Activated CD8-positive, alpha-beta T cell treated with anti-CD3 and anti-CD28 coated beads, Interleukin-2, amount 10 ng/mL, durations not matched to agents 7 days and 5 days (primary cell): ENCODE data around the gene ANKS1B. TPM values are rescaled to one million over a fixed set of nuclear protein-coding genes. Genes with fewer than 3 reads are reported as not detected.

Experiments
- ATAC-seq: fragments of 150-1000 bp; cut with Tn5 transposase; one replicate; pipeline ENCODE4 v1.10.0; 2021; ENCODE audit warnings: moderate library complexity
- CTCF ChIA-PET: fragments of 350-600 bp; sonication (Branson Sonifier 250); formaldehyde crosslinking; loops from one replicate; lab custom pipeline; 2021; ENCODE audit warnings: antibody characterized with exemption; lab: Charles Lee
- POLR2A ChIA-PET: fragments of 350-600 bp; sonication (Branson Sonifier 250); formaldehyde crosslinking; loops from one replicate; lab custom pipeline; 2021; ENCODE audit warnings: antibody characterized with exemption; lab: Charles Lee
- DNase-seq: peaks from one replicate; pipeline ENCODE4 v3.0.0-alpha.2; 2020
- H3K27ac Mint-ChIP-seq: one replicate; pipeline ENCODE4 v1.8.0; 2021; ENCODE audit warnings: mild to moderate bottlenecking, mixed read lengths
- H3K27me3 Mint-ChIP-seq: one replicate; pipeline ENCODE4 v1.8.0; 2021; ENCODE audit warnings: low read depth, mixed read lengths
- H3K36me3 Mint-ChIP-seq: one replicate; pipeline ENCODE4 v1.8.0; 2021; ENCODE audit warnings: low read depth, mixed read lengths
- H3K4me1 Mint-ChIP-seq: one replicate; pipeline ENCODE4 v1.8.0; 2021; ENCODE audit warnings: low read depth, mixed read lengths
- H3K4me3 Mint-ChIP-seq: one replicate; pipeline ENCODE4 v1.8.0; 2021; ENCODE audit warnings: mild to moderate bottlenecking, mixed read lengths
- H3K9me3 Mint-ChIP-seq: one replicate; pipeline ENCODE4 v1.8.0; 2022; ENCODE audit warnings: mixed read lengths; ENCODE audit not compliant: insufficient read depth
- total RNA-seq, 2 experiments: library from RNA; stranded (reverse); gene quantifications; one replicate each; pipeline ENCODE4 v1.2.3, GENCODE V29; 2021

Gene ANKS1B
- total RNA-seq, 2 experiments from 2014 or later: not detected

DNA sequence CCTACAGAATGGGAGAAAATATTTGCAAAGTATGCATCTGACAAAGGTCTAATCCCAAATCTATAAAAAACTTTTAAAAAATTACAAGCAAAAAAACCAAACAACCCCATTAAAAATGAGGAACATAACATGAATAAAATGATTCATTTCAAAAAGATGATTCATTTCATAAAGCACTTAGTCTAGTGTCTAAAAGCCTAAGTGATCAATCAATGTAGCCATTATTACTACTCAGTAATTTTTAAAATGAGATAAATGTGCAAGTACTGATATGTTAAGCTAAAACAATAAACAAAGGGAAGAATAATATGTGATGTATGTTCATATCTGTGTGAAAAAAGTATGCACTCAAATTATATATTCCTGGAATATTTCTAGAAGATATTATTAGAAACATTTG, 456.3 kb downstream of the ANKS1B start:
- POLR2A ChIA-PET: no interaction called here
- peaks cover 4% of the 10 kb centered on the region for H3K9me3 Mint-ChIP-seq

DNA sequence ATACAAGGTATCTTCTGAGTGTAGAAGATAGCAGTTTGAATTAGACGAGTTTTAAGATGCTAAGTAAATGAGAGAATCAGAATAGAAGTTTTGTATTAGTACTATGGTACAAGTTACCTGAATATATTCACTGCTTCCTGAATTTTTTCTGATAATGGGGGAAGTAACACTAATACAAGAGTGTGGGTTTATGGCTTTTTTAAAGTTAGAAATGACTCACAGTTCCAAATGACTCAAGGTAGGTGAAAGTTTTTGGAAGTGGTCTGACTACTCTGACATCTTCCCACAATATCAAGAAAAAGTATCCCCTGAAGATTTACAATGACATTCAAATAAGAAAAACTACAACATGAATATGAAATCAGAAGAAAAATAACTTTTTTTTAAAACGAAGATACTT, 460.9 kb downstream of the ANKS1B start:
- POLR2A ChIA-PET: no interaction called here

More for the DNA sequence above, 456.3 kb downstream of the ANKS1B start:
- Mint-ChIP-seq H3K27ac (no peak overlapping the region), H3K36me3 (no peaks in the 10 kb centered on the region), H3K4me3 (no peak overlapping the region), H3K27me3 (no peaks in the 10 kb centered on the region), H3K4me1 (no peaks in the 10 kb centered on the region)
- CTCF ChIA-PET: no interaction called here
- ATAC-seq (no peak), DNase-seq (no peak)

DNA sequence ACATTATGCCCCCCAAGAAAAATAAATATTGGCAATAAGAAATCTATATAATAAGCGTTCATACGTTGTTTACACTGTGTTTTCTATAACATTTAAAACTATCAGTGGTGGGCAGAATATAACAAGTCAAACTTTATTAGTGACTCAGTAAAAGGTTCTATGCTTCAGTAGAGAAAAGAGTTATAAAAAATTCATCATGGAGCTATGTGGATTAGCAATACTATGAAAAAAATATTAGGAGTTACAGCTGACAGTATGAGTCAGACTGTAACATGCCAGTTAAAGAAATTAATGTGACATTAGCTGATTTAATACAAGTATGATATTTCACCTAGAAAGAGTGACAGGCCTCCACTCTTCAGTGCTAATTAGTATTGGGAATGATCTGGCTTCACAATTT, 462.3 kb downstream of the ANKS1B start:
- no peaks in the 10 kb centered on the region for H3K4me1 Mint-ChIP-seq
- H3K4me3 Mint-ChIP-seq: no peak overlapping the region
- CTCF ChIA-PET: no interaction called here
- peaks cover 4% of the 10 kb centered on the region for H3K9me3 Mint-ChIP-seq
- no peak for DNase-seq
- no peaks in the 10 kb centered on the region for H3K36me3 Mint-ChIP-seq
- H3K27ac Mint-ChIP-seq: no peak overlapping the region
- POLR2A ChIA-PET: no interaction called here
- H3K27me3 Mint-ChIP-seq: no peaks in the 10 kb centered on the region
- no peak for ATAC-seq

More for the DNA sequence above, 460.9 kb downstream of the ANKS1B start:
- H3K4me1 Mint-ChIP-seq: no peaks in the 10 kb centered on the region
- ATAC-seq (no peak), DNase-seq (no peak)
- CTCF ChIA-PET: no interaction called here
- no peak overlapping the region for H3K27ac Mint-ChIP-seq
- H3K36me3 Mint-ChIP-seq: no peaks in the 10 kb centered on the region
- no peak overlapping the region for H3K4me3 Mint-ChIP-seq
- no peaks in the 10 kb centered on the region for H3K27me3 Mint-ChIP-seq
- H3K9me3 Mint-ChIP-seq: peaks cover 4% of the 10 kb centered on the region

DNA sequence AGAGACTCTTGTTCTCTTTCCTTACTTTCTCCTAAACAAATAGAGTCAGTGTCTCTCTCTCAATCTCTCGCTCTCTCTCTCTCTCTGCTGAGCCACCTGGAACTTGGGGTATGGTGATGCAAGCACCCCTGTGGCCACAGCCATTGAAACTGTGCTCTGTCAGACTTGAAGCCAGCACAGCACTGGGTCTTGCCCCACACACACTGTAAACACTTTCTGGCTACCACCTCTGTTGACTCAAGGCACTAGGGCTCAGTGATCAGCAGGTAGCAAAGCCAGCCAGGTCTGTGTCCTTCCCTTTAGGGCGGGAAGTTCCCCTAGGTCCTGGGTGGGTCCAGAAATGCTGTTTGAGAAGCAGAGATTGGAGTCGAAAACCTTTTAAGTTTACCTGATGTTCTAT, 463.1 kb downstream of the ANKS1B start:
- ATAC-seq (no peak), DNase-seq (no peak)
- H3K9me3 Mint-ChIP-seq: peaks cover 4% of the 10 kb centered on the region
- ChIA-PET POLR2A (interaction anchor here (1.2 kb wide), 1 partner anchor 1773 kb away, joined by 3 read pairs; no protein-coding TSS in a partner anchor), CTCF (no interaction called here)
- no peaks in the 10 kb centered on the region for H3K36me3 Mint-ChIP-seq
- no peak overlapping the region for H3K4me3 Mint-ChIP-seq
- no peaks in the 10 kb centered on the region for H3K4me1 Mint-ChIP-seq
- H3K27ac Mint-ChIP-seq: no peak overlapping the region
- H3K27me3 Mint-ChIP-seq: no peaks in the 10 kb centered on the region

DNA sequence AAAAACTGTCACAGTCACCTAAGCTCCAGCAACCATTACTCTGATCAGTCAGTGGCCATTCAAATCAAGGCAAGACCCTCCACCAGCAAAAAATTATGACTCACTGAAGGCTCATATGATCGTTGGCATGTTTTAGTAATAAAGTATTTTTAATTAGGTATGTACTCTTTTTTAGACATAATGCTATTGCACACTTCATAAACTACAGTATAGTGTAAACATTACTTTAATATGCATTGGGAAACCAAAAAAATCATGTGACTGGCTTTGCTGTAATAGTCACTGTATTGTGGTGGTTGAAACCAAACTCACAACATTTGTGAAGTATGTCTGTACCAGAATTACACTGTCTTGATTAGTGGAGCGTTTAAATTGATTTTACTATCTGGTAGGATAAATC, 471.7 kb downstream of the ANKS1B start:
- DNase-seq (no peak), ATAC-seq (no peak)
- H3K4me3 Mint-ChIP-seq: no peak overlapping the region
- no peaks in the 10 kb centered on the region for H3K9me3 Mint-ChIP-seq
- POLR2A ChIA-PET: interaction anchor here (0.6 kb wide), 1 partner anchor 356 kb away, joined by 3 read pairs; no protein-coding TSS in a partner anchor
- CTCF ChIA-PET: no interaction called here
- no peaks in the 10 kb centered on the region for H3K4me1 Mint-ChIP-seq
- H3K27ac Mint-ChIP-seq: no peak overlapping the region
- no peaks in the 10 kb centered on the region for H3K27me3 Mint-ChIP-seq
- no peaks in the 10 kb centered on the region for H3K36me3 Mint-ChIP-seq

DNA sequence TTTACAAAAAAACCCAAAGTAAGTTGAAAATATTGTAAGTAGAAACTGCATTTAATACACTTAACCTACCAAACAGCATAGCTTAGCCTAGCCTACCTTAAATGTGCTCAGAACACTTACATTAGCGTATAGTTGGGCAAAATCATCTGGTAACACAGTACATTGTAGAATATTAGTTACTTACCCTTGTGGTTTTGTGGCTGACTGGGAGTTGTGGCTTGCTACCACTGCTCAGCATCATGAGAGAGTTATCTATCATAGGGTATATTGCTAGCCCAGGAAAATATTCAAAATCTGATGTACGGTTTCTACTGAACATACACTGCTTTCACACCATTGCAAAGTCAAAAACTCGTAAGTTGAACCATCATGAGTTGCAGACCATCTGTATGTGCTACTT, 478.9 kb downstream of the ANKS1B start:
- ChIA-PET POLR2A (no interaction called here), CTCF (no interaction called here)
- DNase-seq: no peak
- no peaks in the 10 kb centered on the region for H3K27me3 Mint-ChIP-seq
- no peak overlapping the region for H3K4me3 Mint-ChIP-seq
- no peak overlapping the region for H3K27ac Mint-ChIP-seq
- no peaks in the 10 kb centered on the region for H3K36me3 Mint-ChIP-seq
- no peaks in the 10 kb centered on the region for H3K4me1 Mint-ChIP-seq
- no peak for ATAC-seq
- H3K9me3 Mint-ChIP-seq: peaks cover 2% of the 10 kb centered on the region

DNA sequence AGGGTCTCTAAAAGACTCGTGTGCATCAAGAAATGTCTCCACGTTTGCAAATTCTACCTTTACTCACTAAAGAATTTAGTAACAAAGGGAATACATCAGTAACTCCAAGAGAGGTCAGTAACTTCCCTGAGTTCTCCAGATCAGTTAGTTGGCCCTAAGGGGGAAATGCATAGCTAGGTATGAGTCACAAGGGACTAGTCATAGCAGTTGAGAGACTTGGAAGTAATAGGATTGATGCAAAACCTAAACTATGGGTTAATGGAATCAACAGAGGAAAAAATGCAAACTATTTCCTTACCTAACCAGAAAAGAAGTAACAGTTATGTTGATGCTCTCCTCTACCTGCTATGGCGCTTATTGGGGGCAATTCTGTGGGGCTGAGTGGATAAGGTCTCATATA, 486.0 kb downstream of the ANKS1B start:
- Mint-ChIP-seq H3K27ac (no peak overlapping the region), H3K4me3 (no peak overlapping the region), H3K27me3 (no peaks in the 10 kb centered on the region), H3K9me3 (peaks cover 9% of the 10 kb centered on the region), H3K4me1 (no peaks in the 10 kb centered on the region), H3K36me3 (no peaks in the 10 kb centered on the region)
- CTCF ChIA-PET: no interaction called here
- DNase-seq (no peak), ATAC-seq (no peak)
- POLR2A ChIA-PET: no interaction called here

DNA sequence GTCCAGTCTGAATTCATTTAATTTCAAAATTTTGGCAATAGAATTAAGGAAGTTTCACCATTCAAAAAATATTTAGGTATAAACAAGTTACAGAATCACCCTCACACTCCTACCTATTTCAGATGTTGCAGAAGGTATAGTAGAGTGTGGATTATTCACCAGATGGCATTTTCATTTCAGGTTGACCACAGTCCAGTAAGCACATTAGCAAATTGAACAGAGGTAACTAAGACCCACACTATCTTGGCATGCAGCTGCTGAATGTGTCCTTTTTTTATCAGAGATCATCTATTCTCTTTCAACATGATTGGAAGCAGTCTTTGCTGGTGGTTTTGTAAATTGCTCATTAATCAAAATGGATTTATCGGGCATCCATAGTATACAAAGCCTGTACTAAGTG, 488.9 kb downstream of the ANKS1B start:
- CTCF ChIA-PET: interaction anchor here (0.8 kb wide), 1 partner anchor 790 kb away, joined by 4 read pairs; no protein-coding TSS in a partner anchor
- no peak overlapping the region for H3K27ac Mint-ChIP-seq
- no peaks in the 10 kb centered on the region for H3K27me3 Mint-ChIP-seq
- POLR2A ChIA-PET: no interaction called here
- H3K9me3 Mint-ChIP-seq: peaks cover 7% of the 10 kb centered on the region
- no peaks in the 10 kb centered on the region for H3K4me1 Mint-ChIP-seq
- no peaks in the 10 kb centered on the region for H3K36me3 Mint-ChIP-seq
- H3K4me3 Mint-ChIP-seq: no peak overlapping the region
- no peak for ATAC-seq
- no peak for DNase-seq

DNA sequence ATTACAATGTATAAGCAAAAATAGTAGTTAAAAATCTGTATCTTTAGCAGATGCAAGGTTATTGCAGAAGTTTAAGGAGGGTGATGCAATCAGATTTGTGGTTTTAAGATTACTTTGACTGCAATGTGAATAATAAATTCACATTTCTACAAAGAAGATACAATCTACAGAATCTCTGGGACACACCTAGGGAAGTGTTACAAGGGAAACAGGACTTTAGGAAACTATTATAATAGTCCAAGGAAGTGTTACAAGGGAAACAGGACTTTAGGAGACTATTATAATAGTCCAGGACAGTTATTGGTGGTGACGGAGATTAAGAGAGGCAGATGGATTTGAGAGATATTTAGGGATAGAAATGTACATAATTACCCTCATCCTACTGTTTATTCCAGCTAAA, 491.5 kb downstream of the ANKS1B start:
- H3K4me3 Mint-ChIP-seq: no peak overlapping the region
- H3K36me3 Mint-ChIP-seq: no peaks in the 10 kb centered on the region
- no peaks in the 10 kb centered on the region for H3K4me1 Mint-ChIP-seq
- H3K9me3 Mint-ChIP-seq: peaks cover 6% of the 10 kb centered on the region
- ATAC-seq (no peak), DNase-seq (no peak)
- H3K27ac Mint-ChIP-seq: no peak overlapping the region
- no peaks in the 10 kb centered on the region for H3K27me3 Mint-ChIP-seq
- ChIA-PET POLR2A (no interaction called here), CTCF (no interaction called here)

DNA sequence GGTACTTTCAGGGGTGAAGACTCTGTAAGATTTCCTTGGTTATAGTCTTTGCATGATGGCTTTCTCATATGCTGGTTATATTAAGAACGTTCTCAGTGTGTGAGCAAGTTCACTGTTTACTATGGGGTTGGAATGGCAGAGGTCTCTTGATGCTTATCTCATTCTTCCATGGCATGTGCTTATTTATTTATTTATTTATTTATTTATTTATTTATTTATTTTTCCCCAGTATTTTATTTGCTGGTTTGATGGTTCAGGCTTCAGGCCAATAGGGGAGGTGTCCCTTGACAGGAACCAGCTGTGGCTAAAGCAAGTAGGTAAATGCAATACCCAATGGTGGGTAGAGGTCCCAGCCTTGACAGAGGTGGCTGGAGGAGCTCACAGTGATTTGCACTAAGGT, 498.5 kb downstream of the ANKS1B start:
- peaks cover 14% of the 10 kb centered on the region for H3K9me3 Mint-ChIP-seq
- H3K4me1 Mint-ChIP-seq: no peaks in the 10 kb centered on the region
- POLR2A ChIA-PET: no interaction called here
- H3K27ac Mint-ChIP-seq: no peak overlapping the region
- H3K27me3 Mint-ChIP-seq: no peaks in the 10 kb centered on the region
- H3K36me3 Mint-ChIP-seq: no peaks in the 10 kb centered on the region
- CTCF ChIA-PET: no interaction called here
- no peak overlapping the region for H3K4me3 Mint-ChIP-seq
- DNase-seq (no peak), ATAC-seq (no peak)

DNA sequence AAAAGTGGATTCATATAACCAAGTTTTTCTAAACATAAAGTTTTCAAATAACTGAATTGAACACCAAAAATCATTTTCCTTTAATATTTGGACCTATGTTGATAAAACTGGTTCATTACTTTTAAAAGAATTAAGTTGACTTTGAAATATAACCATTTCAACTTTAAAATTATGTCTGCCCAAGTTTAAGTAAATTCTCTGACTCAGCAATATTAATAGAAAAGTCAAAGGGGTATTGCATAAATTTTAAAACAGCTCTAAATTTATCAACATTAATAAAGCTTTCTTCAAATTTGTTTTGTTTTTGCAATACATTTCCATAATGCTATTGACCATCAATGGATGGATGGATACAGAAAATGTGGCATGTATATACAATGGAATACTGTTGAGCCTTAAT, 505.6 kb downstream of the ANKS1B start:
- CTCF ChIA-PET: no interaction called here
- H3K9me3 Mint-ChIP-seq: peaks cover 7% of the 10 kb centered on the region

DNA sequence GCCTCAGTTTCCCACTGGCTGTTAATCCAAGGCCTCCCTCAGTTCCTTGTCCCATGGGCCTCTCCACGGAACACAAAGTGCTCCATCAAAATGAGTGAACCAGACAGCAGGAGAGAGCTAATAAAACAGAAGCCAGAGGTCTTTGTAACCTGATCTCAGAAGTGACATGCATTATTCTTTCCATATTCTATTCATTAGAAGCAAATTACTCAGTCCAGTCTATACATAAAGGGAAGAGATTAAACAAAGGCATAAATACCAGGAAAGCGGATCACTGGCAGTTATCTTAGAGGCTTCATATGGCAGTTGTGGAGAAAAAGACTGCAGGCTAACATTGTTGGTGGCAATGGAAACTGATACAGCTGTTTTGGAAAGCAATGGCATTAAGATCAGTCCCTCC, 507.8 kb downstream of the ANKS1B start:
- POLR2A ChIA-PET: no interaction called here
- Mint-ChIP-seq H3K27ac (no peak overlapping the region), H3K4me1 (no peaks in the 10 kb centered on the region), H3K9me3 (peaks cover 1% of the 10 kb centered on the region), H3K36me3 (no peaks in the 10 kb centered on the region), H3K27me3 (no peaks in the 10 kb centered on the region), H3K4me3 (no peak overlapping the region)
- DNase-seq: no peak
- CTCF ChIA-PET: no interaction called here
- ATAC-seq: no peak

More for the DNA sequence above, 505.6 kb downstream of the ANKS1B start:
- ATAC-seq: no peak
- H3K36me3 Mint-ChIP-seq: no peaks in the 10 kb centered on the region
- POLR2A ChIA-PET: no interaction called here
- no peak overlapping the region for H3K27ac Mint-ChIP-seq
- H3K4me3 Mint-ChIP-seq: no peak overlapping the region
- H3K27me3 Mint-ChIP-seq: no peaks in the 10 kb centered on the region
- no peaks in the 10 kb centered on the region for H3K4me1 Mint-ChIP-seq
- DNase-seq: no peak

DNA sequence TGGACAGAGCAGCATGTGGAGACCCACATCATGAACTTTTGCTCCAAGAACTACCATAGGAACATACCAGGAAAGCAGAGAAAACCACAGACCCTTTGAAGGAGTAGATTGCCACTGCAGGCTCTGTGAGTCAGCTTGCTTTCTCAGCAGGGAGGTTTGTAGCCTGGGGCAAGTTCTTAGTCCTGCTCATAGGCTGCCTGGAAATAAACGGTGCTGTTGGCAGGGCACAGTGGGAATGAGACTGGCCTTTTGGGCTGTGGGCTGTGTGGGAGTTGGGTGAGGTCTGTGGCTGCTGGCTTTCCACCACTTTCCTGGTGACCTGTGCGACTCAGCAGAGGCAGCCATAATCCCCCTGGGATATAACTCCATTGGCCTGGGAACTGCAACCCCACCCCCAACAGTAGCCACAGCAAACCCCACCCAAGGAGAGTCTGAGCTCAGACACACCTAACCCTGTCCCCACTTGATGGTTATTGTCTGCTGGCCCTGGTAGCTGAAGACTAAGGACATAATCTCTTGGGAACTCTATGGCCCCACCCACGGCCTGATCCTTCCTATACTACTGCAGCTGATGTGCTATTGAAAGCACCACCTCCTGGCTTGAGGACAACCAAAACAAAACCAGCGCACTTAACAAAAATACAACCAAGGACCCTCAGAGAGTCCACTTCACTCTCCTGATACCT, 529.2 kb downstream of the ANKS1B start:
- Mint-ChIP-seq H3K27me3 (no peaks in the 10 kb centered on the region), H3K36me3 (no peaks in the 10 kb centered on the region), H3K27ac (no peak overlapping the region), H3K9me3 (peaks cover 16% of the 10 kb centered on the region), H3K4me3 (no peak overlapping the region), H3K4me1 (no peaks in the 10 kb centered on the region)
- DNase-seq (no peak), ATAC-seq (no peak)
- CTCF ChIA-PET: no interaction called here
- POLR2A ChIA-PET: no interaction called here
